SK-N-SH (cell line): ENCODE measurements around the gene NCLN.

ENCODE experiments used
- CTCF ChIP-seq: fragments of 200-600 bp; sonication (generic); IDR thresholded peaks from 2 replicates; pipeline ENCODE4 v1.6.1; 2017; ENCODE audit warnings: antibody characterized with exemption, mild to moderate bottlenecking, moderate library complexity
- MEF2A ChIP-seq: IDR thresholded peaks from 2 replicates; pipeline ENCODE4 v1.4.0; 2012; ENCODE audit warnings: low read depth, borderline replicate concordance
- PBX3 ChIP-seq: IDR thresholded peaks from 2 replicates; pipeline ENCODE4; 2012
- POLR2AphosphoS5 ChIP-seq: IDR thresholded peaks from 2 replicates; pipeline ENCODE4 v1.6.1; 2012; ENCODE audit warnings: low read depth, low read length
- SMC3 ChIP-seq: IDR thresholded peaks from 2 replicates; pipeline ENCODE4 v1.6.1; 2012; ENCODE audit warnings: low read depth, low read length, improper control_type of control experiment
- TAF1 ChIP-seq: IDR thresholded peaks from 2 replicates; pipeline ENCODE4 v1.6.1; 2012; ENCODE audit warnings: low read depth, mild to moderate bottlenecking, low read length, moderate library complexity, borderline replicate concordance
- ZBTB33 ChIP-seq: IDR thresholded peaks from 2 replicates; pipeline ENCODE4 v1.4.0; 2012; ENCODE audit warnings: low read depth, borderline replicate concordance

- TF ChIP-seq MEF2A = no peak
- TF ChIP-seq TAF1 = no peak
- no peak for TF ChIP-seq ZBTB33
- TF ChIP-seq PBX3 = no peak
- no peak for TF ChIP-seq POLR2AphosphoS5
- TF ChIP-seq CTCF = no peak
- TF ChIP-seq SMC3 = no peak
These were observed 494 bp downstream of the NCLN start for GRCh38 chr19:3186160-3186688.
